NAMALWA (cell line): ENCODE measurements around the gene LRP1B.
A peak's percentile ranks its signal among the peaks of the same experiment; 100 is the strongest.

ENCODE experiments used
- DNase-seq: peaks from one replicate; pipeline ENCODE4 v3.0.0-alpha.2; 2015; ENCODE audit warnings: low spot score

Gene LRP1B

GRCh38 chr2:140808820-140809219 lies 1322.0 kb downstream of the LRP1B start:
- peak; percentile 44 for DNase-seq

- no peak for DNase-seq
Observed at GRCh38 chr2:140808211-140808610, 1322.6 kb downstream of the LRP1B start.

- no peak for DNase-seq
Observed at GRCh38 chr2:140804700-140805260, 1326.0 kb downstream of the LRP1B start.

- DNase-seq: no peak
Observed at GRCh38 chr2:140801311-140801710, 1329.5 kb downstream of the LRP1B start.

- no peak for DNase-seq
Observed at GRCh38 chr2:140797718-140798117, 1333.1 kb downstream of the LRP1B start.

- no peak for DNase-seq
Observed at GRCh38 chr2:140791802-140792201, 1339.0 kb downstream of the LRP1B start.

GRCh38 chr2:140786585-140786984 lies 1344.2 kb downstream of the LRP1B start:
- no peak for DNase-seq

- DNase-seq: no peak
Observed at GRCh38 chr2:140775411-140775810, 1355.4 kb downstream of the LRP1B start.

- no peak for DNase-seq
Observed at GRCh38 chr2:140770645-140771044, 1360.2 kb downstream of the LRP1B start.

- DNase-seq: no peak
Observed at GRCh38 chr2:140761807-140762206, 1369.0 kb downstream of the LRP1B start.

- DNase-seq: no peak
Observed at GRCh38 chr2:140759426-140760156, 1371.2 kb downstream of the LRP1B start.

GRCh38 chr2:140747665-140748064 lies 1383.2 kb downstream of the LRP1B start:
- DNase-seq: no peak

GRCh38 chr2:140747090-140747489 lies 1383.7 kb downstream of the LRP1B start:
- DNase-seq: no peak

GRCh38 chr2:140744379-140744778 lies 1386.4 kb downstream of the LRP1B start:
- no peak for DNase-seq

GRCh38 chr2:140737006-140737405 lies 1393.8 kb downstream of the LRP1B start:
- no peak for DNase-seq

- DNase-seq: no peak
Observed at GRCh38 chr2:140734992-140735391, 1395.8 kb downstream of the LRP1B start.

GRCh38 chr2:140718999-140719398 lies 1411.8 kb downstream of the LRP1B start:
- DNase-seq: no peak

- no peak for DNase-seq
Observed at GRCh38 chr2:140717481-140717880, 1413.3 kb downstream of the LRP1B start.

- DNase-seq: no peak
Observed at GRCh38 chr2:140714586-140714985, 1416.2 kb downstream of the LRP1B start.

- no peak for DNase-seq
Observed at GRCh38 chr2:140711867-140712266, 1418.9 kb downstream of the LRP1B start.

- DNase-seq: no peak
Observed at GRCh38 chr2:140701726-140702125, 1429.1 kb downstream of the LRP1B start.

- DNase-seq: no peak
Observed at GRCh38 chr2:140698636-140699035, 1432.2 kb downstream of the LRP1B start.

GRCh38 chr2:140696449-140696848 lies 1434.4 kb downstream of the LRP1B start:
- DNase-seq: no peak

GRCh38 chr2:140695155-140695554 lies 1435.7 kb downstream of the LRP1B start:
- DNase-seq: no peak
